Stimulated activated CD4-positive, alpha-beta T cell treated with anti-CD3 and anti-CD28 coated beads, Interleukin-15, amount 100 ng/mL, for 1 hour (primary cell): ENCODE results near the gene CAPN14.

Source experiments
- DNase-seq, 2 donors: peaks; one replicate each; pipeline ENCODE4 v3.0.0-alpha.2; 2020; ENCODE audit warnings: low read depth in 1 of 2, low spot score in 1 of 2

CAPN14 gene

GRCh38 chr2:31241625-31242270, 24.4 kb upstream of the CAPN14 start:
- DNase-seq: no peak

- no peak for DNase-seq
Observed at GRCh38 chr2:31240381-31241365, 23.4 kb upstream of the CAPN14 start.

GRCh38 chr2:31239593-31240177, 22.4 kb upstream of the CAPN14 start:
- DNase-seq: no peak

- DNase-seq: no peak
Observed at GRCh38 chr2:31238906-31239592, 21.7 kb upstream of the CAPN14 start.

GRCh38 chr2:31238126-31238905, 21.0 kb upstream of the CAPN14 start:
- no peak for DNase-seq

GRCh38 chr2:31237348-31238017, 20.2 kb upstream of the CAPN14 start:
- DNase-seq: no peak

GRCh38 chr2:31236433-31237205, 19.3 kb upstream of the CAPN14 start:
- DNase-seq: no peak

- DNase-seq: no peak
Observed at GRCh38 chr2:31235504-31235902, 18.2 kb upstream of the CAPN14 start.

- DNase-seq: no peak
Observed at GRCh38 chr2:31234683-31235503, 17.6 kb upstream of the CAPN14 start.

GRCh38 chr2:31233741-31234682, 16.7 kb upstream of the CAPN14 start, which contains the start of gene EHD3:
Gene EHD3 (plus strand): TSS chr2:31234152. CDS start chr2:31234622, 470 bp downstream.
- DNase-seq: peak; percentile 45 to 66

GRCh38 chr2:31233231-31233630, 15.9 kb upstream of the CAPN14 start:
- DNase-seq: no peak

GRCh38 chr2:31232586-31232985, 15.3 kb upstream of the CAPN14 start:
- DNase-seq: no peak

GRCh38 chr2:31231571-31232302, 14.4 kb upstream of the CAPN14 start:
- DNase-seq: no peak

GRCh38 chr2:31230751-31231150, 13.4 kb upstream of the CAPN14 start:
- no peak for DNase-seq

- DNase-seq: no peak
Observed at GRCh38 chr2:31228717-31229116, 11.4 kb upstream of the CAPN14 start.

GRCh38 chr2:31227711-31228125, 10.4 kb upstream of the CAPN14 start:
- DNase-seq: no peak
